Hypothalamus (tissue), 51 donors: ENCODE results near the gene IGF1R.

ENCODE experiments used
- DNase-seq, 51 donors: peaks; one replicate each; lab custom pipeline; 2025; lab: John Stamatoyannopoulos, UW

The IGF1R gene

GRCh38 chr15:98844261-98844660 lies 195.9 kb downstream of the IGF1R start:
- no peak for DNase-seq

GRCh38 chr15:98845138-98845884 lies 197.0 kb downstream of the IGF1R start:
- DNase-seq = no peak

- DNase-seq = peak in 49 of 51 donors; percentile 23 to 87 (median 64)
These were observed 202.7 kb downstream of the IGF1R start for GRCh38 chr15:98850961-98851572.

- peak; percentile 14 to 96 (median 76) for DNase-seq
These were observed 204.8 kb downstream of the IGF1R start for GRCh38 chr15:98853161-98853560.

GRCh38 chr15:98853617-98854420 lies 205.5 kb downstream of the IGF1R start:
- DNase-seq = peak in 1 of 51 donors; percentile 53

GRCh38 chr15:98854496-98854895 lies 206.2 kb downstream of the IGF1R start:
- no peak for DNase-seq

- no peak for DNase-seq
These were observed 206.9 kb downstream of the IGF1R start for GRCh38 chr15:98855067-98855814.

- DNase-seq = peak in 7 of 51 donors; percentile 27 to 51 (median 36)
These were observed 207.6 kb downstream of the IGF1R start for GRCh38 chr15:98855815-98856531.

GRCh38 chr15:98856532-98856907 lies 208.2 kb downstream of the IGF1R start:
- no peak for DNase-seq

- DNase-seq = no peak
These were observed 210.3 kb downstream of the IGF1R start for GRCh38 chr15:98858610-98859023.

- DNase-seq = no peak
These were observed 210.8 kb downstream of the IGF1R start for GRCh38 chr15:98859149-98859548.

- DNase-seq = no peak
These were observed 212.1 kb downstream of the IGF1R start for GRCh38 chr15:98860281-98861041.

GRCh38 chr15:98861188-98861587 lies 212.8 kb downstream of the IGF1R start:
- DNase-seq = no peak

- no peak for DNase-seq
These were observed 215.6 kb downstream of the IGF1R start for GRCh38 chr15:98863983-98864382.

GRCh38 chr15:98865397-98866339 lies 217.3 kb downstream of the IGF1R start:
- peak in 37 of 51 donors; percentile 16 to 80 (median 50) for DNase-seq

- peak in 1 of 51 donors; percentile 18 for DNase-seq
These were observed 218.2 kb downstream of the IGF1R start for GRCh38 chr15:98866511-98866910.

GRCh38 chr15:98868564-98868963 lies 220.2 kb downstream of the IGF1R start:
- DNase-seq = no peak

- DNase-seq = peak in 5 of 51 donors; percentile 12 to 44 (median 17)
These were observed 222.4 kb downstream of the IGF1R start for GRCh38 chr15:98870788-98871187.
